GM19239 (cell line): Measurements from ENCODE around the gene KLHL25.
A peak's percentile ranks its signal among the peaks of the same experiment; 100 is the strongest.
"Not testable (repeated sequence)": the region's sequence is repeated elsewhere in the genome, so short reads cannot be mapped to it uniquely, and the experiment has no call there.

ENCODE experiments used
- DNase-seq: peaks from one replicate; pipeline ENCODE4 v3.0.0; 2011; ENCODE audit warnings: low spot score; ENCODE audit not compliant: insufficient read length
- FAIRE-seq: peaks from 2 replicates; lab custom pipeline; 2011; peaks lifted over from hg19 to GRCh38; lab: Jason Lieb, UNC

The KLHL25 gene

DNA sequence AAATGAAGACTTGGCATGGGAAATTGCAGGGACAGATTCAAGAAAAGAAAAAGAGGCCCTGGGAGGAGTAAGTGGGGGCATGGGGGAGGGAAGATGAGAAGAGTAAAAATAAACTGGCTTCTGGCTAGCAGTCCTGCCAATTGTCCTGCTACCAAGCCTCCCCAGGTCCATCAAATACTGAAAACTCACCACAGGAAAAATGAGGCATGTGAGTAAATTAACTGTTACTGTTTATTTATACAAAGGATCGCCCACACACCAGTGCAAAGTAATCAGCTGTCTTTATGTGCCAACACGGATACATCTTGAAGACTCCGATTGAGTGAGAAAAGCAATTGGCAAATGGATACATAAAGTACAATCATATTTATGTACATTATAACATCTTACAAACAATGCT is 10.7 kb upstream of the KLHL25 start:
- FAIRE-seq (no peak), DNase-seq (no peak)

DNA sequence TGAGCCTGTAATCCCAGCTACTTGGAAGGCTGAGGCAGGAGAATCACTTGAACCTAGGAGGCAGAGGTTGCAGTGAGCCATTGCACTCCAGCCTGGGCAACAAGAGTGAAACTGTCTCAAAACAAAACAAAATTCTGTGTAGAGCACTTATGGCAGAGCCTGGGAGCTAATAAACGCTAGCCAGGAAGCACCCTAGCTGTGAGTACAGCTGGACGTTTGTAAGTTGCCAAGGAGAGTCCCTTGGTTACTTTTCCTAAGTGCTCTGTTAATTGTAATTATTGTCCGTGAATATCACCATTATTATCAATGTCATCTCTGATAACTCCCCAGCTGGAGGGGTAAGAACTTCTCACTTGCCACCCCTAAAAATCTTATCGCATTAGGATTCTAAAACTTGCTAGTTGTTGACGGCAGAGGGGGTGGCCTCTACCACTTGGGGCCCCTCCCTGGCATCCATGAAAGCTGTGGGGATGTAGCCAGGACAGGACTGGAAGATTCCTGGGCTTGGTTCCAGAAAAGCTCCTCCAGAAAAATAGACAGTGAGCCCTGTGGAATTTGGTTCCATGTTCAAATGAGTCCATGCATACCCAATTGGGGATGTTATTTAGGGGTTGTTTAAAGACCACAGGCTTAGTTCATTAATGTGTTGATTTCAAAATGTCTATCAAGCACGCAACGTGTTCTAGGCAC is 9.9 kb upstream of the KLHL25 start:
- no peak for DNase-seq
- FAIRE-seq: no peak

DNA sequence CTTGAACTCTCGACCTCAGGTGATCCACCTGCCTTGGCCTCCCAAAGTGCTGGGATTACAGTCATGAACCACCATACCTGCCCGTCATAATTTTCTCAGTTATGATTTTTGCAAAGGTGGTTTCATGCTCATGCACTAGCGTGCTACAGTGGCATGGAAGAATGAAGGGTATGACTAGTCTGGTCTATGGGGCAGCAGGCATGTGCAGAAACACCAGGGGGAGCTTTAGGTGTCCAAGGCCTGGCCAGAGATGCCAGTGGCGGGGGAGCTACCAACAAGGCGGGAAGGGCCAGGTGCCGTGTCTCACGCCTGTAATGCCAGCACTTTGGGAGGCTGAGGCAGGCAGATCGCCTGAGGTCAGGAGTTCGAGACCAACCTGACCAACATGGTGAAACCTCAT is 7.9 kb upstream of the KLHL25 start:
- not testable (repeated sequence) for DNase-seq, FAIRE-seq

DNA sequence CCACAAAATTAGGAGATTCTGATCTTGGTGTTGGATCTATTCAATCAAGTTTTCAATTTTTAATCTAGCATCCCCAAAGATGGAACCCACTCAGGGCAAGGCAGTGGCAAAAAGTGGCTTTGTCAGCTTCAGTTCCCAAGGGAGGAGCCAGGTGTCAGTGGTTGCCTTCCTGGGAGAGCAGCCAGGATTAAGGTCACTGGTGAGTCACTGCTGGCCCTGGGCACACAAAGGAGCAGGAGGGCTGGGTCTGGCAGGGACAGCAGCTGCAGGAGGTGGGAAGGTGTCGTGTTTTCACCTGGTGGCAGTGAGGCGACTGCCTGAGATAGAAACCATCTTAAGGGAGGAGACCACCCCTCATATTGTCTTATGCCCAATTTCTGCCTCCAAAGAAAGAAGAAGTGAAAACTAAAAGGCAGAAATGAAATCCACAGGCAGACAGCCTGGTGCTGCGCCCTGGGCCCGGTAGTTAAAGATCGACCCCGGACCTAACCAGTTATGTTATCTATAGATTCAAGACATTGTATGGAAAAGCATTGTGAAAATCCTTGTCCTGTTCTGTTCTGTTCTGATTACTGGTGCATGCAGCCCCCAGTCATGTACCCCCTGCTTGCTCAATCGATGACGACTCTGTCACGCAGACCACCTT is 5.9 kb upstream of the KLHL25 start:
- FAIRE-seq: peak; percentile 11
- no peak for DNase-seq

DNA sequence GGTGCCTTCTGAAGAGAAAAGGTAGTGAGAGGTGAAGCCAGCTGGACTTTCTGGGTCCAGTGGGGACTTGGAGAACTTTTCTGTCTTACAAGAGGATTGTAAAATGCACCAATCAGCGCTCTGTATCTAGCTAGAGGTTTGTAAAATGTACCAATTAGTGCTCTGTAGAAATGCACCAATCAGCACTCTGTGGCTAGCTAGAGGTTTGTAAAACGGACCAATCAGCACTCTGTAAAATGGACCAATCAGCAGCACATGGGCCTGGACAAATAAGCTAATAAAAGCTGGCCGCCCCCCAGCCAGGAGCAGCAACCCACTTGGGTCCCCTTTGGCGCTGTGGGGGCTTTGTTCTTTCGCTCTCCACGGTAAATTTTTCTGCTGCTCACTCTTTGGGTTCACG is 1.6 kb upstream of the KLHL25 start:
- FAIRE-seq, DNase-seq: not testable (repeated sequence)

DNA sequence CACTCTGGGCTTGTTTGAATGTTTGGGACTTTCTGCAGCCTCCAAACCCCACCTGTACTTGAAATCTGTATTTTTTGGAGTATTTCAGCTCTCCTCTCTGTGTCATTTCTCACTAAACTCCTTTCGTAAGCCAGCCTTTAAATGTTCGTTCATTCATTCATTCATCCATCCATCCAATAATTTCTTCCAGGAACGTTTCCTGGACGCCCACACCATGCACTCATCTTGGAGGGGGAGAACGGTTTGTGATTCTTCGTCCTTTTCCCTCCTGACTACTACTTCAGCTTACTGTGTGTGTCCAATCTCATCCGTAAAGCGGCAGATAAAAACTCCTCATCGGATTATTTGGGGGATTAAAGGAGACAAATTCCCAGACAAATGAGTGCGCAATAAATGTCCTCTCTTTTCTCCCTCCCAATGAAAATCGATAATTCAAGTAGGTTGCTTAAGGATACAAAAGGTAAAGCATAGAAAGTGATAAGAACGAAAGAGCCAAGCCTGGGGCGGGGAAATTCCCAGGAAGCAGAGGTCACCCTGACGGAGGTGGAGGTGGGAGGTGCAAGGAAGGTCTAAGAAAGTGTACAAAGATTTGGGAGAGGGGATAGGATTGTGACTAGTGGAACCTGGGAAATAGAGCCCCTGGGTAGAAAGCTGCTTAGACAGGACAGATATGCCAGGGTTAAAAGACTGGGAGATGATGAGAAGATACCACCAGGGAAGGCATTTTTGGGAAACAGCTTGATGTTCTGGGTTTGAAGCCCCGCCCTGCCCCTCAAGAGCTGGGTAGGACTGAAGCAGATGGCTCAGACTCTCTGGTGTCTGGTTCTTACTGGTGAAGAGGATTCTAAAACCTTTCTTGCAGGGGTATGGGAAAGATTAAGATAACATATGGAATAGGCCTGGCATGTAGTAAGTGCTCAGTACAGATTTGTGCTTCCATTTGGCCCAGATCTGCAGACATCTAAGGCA is 896 bp upstream of the KLHL25 start:
- DNase-seq: no peak
- no peak for FAIRE-seq

DNA sequence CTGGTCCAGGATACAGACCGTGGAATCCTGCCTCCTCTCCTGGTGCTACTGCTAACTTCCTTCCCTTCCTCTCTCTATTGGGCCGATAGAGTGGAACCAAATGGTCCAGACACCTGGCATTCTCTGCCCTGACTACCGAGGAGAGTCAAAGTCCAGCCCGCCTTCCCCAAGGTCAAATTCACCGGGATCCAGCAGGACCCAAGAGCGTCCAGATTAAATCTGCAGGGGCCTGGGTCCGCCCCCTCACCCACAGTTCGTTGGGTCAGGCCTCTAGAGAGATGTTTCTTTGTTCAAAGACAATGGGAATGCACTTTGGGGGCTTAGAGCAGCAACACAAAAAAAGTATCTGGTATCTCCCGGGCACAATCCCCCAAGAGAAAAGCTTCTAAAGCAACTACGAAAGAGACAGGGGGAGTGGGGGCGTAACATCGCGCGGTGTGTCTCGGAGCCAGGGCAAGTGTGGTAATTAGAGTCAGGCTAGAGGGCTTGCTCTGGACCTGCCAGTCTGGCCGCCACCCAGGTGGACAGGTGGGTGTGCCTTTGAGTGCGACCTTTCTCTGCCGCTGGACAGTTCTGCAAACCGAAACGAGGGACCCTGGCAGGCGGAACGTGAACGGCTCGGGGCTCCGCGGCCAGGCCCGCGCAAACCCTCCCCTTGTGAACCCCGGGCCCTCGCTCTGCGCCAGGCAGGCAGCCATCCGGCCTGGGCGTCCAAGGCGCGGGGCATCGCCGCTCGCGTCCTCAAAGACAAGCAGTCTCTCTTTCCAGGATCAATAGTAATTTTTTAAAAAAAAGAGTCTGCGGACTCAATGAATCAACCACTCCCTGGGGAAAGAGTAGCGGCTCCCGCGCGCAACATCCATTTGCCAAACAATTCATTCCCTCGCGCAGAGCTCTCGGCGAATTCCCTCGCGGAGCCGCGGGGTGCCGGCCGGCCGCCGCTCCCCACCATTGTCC is 806 bp downstream of the KLHL25 start:
- DNase-seq (peak; percentile 47), FAIRE-seq (peak; percentile 39)

DNA sequence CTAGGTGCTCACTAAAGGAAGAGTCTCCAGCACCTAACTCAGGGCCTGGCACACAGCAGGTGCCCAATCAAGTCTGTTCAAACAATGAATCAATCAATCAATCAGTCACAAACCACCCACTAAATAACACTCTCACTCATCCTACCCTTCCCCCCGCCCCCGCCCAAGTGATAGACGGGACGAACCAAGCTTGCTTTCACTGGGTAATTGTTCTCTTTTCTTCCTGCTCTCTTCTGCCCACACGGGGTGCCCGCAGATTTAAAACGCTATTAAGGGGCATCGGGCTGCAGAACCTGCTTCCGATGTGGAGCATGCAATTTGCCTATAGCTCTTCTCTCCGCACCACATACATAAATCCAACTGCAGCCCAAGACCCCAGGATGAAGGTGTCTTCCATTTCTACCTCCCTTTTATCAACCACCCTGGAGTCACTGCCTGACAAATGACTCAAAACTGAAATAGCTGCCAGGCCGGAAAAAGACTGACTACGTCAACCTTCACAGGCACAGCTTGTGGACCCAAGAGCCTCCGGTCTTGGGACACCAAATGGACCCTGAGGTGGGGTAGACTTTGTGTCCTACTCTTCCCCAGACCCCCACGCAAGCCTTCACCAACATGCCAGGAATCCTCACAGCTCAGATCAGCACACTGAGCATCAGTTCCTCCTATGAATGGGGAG is 1.7 kb downstream of the KLHL25 start:
- DNase-seq (no peak), FAIRE-seq (no peak)

DNA sequence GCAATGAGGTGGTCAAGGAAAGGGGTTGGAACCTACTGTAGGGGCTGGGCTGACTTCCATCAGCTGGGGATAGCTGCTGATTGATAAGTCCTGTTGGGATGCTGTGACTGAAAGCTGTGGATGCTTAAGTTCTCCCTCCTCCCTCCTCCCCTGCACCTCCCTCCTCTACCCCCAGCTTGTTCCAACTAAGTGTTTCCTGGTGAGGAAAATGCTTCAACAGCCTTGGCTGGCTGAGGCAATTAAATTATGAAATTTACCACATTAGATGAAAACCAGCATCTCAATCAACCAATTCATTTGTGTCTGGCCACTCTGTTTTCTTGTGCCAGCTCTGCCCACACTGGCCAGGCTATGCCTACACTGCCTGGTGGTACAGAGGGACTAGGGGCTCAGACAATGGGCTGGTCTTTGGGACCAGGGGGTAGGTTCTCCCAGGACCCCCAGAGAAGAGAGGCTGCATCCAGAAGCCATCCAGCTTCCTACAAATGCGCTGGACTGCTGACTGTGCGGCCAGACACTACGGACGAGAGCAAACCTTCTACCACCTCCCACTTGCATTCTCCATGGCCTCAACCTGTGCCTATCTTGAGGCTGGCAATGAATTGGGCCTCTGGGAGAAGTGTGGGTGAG is 2.5 kb downstream of the KLHL25 start:
- DNase-seq (no peak), FAIRE-seq (no peak)

DNA sequence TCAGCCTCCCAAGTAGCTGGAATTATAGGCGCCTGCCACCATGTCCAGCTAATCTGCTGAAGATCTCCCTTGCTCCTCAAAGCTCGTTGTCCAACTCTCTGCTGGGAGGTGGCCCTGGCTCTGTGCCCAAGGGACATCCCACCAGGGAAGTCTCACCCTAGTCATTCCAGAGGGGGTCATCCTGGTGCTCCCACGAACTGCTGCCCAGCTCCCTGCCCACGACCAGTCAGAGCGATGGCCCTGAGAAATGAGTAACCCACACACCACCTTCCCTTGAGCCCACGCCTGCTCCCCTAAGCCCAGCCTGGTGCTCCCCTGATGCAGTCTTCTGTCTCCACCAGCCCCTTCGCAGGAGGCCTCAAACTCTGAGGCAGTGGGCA is 5.2 kb downstream of the KLHL25 start:
- no peak for FAIRE-seq
- DNase-seq: no peak

DNA sequence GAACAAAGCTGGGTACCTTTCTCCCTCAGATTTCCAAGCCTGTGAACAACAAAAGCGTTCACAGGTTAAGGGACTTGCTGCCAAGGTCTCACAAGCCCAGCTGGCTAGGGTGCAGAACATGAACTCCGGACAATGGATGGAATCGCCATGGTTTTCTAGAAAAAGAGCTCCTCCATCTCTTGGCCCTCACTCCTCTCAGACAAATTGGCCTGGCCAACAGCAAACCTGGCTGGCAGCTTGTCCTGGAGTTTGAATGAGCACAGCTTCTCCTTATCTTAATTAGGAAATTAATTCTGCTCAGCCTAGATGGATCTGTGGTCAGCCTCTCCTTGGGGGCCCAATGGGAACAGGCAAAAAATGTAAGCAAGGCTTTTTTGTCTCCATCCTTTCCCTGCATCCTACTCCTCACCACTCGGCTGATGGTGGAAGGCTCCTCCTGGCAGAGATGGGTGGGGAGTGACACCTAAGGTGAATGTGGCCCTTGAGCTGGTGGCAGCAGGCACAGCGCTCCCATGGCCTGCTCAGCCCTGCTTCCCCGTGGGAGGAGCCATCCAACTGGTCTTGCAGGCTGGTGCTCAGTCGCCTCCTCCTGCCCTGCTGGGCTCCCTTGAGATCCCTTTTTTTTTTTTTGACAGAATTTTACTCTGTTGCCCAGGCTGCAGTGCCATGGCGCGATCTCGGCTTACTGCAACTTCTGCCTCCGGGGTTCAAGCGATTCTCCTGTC is 5.8 kb downstream of the KLHL25 start:
- DNase-seq: no peak
- FAIRE-seq: no peak

DNA sequence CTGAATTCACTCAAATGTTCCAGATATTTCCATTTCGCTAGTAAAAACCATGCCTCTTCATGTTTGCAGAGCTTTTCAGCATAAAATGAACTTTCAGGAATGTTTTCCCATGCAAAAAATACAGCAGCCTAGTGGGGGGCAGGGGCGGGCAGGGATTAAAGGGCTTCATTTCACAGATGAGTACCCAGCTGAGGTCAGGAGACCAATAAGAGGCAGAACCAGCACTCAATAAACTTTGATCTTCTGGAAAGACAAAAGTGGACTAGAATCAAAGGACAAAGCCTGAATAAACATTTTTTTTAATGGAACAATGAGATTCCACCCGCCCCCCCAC is 8.0 kb downstream of the KLHL25 start:
- DNase-seq (no peak), FAIRE-seq (no peak)

DNA sequence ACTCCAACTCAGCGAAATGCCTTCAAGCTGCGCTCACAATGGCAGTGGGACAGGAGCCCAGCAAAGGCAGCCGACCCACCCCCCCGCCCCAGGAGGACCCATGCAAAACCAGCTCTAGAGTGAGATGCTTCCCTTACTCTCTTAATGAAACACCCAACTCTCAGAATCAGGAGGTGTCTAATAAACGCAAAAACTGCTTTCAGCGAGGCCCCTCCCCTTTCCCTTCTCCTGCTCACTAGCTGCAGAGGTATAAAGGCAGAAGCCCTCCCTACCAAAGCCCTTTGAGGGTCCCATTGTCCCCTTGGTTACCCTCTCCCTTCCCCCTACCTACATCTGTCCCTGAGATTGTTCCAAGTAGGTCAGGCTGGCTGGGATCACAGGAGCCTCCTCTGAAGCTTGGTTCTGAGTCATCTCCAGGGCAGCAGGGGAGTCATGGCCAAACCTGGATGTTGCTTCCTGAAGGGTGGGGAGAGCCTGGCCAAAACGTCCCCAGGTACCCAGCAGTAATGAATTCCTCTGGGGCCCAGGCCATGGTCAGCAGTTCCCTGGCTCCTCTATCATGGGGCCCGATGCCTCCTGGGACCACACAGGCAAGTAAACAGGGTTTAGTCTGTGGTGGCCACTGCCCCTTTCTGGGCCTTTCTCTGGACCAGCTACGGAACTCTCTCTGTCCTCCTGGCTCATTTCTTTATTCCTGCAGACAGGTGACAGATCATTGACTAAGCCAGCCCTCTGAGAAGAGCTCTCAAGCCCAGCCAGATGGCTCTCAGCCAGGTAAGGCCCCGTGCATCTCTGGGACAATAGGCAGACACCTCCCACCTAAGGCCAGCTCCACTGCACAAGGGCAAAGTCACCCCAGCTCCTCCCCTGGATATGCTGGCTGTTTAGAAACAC is 8.6 kb downstream of the KLHL25 start:
- FAIRE-seq (no peak), DNase-seq (no peak)

DNA sequence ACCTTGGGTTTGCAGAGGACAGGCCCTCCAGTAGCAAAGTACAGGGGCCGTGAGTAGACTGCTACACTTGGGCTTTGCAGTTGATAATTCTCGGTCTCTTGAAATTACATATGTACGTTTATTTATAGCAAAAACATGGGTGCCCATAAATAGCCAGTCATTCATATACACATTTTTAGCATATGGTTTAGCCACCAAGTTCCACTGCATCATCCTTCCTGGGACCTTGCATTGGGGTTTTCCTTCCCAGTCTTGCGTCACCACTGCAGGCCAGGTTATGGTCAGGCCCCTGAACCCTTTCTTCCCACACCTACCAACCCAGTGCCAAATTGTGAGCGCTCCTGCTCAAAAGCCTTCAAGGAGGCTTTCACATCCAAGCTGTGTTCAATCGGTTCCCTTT is 12.7 kb downstream of the KLHL25 start:
- FAIRE-seq: no peak
- DNase-seq: no peak

DNA sequence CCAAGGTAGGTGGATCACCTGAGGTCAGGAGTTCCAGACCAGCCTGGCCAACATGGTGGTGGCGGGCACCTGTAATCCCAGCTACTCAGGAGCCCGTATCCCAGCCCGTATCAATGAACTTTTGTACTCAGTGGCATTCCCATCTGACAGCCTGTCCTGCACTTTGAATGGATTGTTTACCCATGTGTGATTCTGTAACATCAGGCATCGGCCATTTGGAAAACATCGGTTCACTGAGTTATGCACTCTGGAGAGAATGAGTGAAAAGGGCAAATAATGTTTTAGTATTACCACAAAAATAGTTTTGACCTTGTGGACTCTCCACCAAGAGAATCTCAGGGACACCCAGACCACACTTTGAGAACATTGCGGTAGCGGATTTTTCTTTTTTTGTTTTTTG is 13.6 kb downstream of the KLHL25 start:
- DNase-seq: no peak
- no peak for FAIRE-seq

DNA sequence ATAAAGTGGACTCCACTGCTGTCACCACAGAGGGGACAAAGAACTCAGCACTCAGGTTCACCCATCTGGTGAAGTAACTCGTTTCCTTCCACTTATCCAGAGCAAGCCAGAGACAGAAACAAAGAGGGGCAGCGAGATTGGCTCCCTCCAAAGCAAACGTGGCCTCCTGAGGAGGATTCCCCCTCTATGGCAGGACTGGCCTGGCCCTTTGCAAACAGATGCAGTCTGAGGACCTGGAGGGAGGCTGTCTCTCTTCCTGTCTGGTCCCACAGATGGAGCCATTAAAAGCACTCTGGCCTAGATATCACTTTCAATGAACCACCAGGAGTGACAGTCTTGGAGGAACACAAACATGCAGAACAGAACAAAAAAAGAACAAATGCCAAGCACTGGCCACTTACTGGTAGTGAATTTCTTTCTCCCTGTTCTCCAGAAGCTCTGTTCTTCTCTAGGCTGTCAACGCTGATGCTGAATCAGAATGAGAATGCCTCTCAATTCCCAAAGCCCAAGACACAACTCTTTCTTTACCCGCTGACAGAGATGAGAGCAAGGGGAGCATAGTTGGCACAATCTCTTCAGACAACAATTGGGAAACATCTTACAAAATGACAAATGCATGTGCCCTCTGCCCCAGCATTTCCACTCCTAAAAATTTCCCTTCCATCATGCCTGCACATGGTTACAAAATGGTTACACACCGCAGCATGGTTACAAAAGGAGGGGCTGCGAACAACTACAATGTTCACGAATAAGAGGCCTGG is 14.3 kb downstream of the KLHL25 start:
- FAIRE-seq (no peak), DNase-seq (no peak)

DNA sequence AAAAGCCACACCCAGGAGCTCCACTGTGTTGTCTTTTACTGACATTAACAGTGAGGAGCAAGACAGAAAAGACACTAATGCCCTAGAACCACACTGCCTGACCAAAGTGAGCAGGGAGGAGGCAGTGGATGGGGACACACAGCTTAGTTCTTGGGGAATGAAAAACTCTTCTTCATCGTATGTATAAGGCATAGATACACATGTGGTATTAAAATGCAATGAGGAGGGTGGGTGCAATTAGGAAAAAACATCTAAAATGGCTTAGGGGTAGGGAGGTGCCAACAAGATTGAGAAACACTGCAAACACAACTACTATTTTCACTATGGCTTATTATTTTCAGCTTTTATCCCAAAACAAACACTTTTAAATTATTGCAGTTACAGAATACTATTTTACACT is 15.5 kb downstream of the KLHL25 start:
- FAIRE-seq (peak; percentile 47), DNase-seq (no peak)
